SK-N-SH treated with all-trans-retinoic acid at 6 μM for 48 hours (cell line): ENCODE data around the gene FOXJ3.

Source experiments
- ATAC-seq: fragments of 200-7000 bp; cut with Tn5 transposase; 3 replicates; pipeline ENCODE4 v1.9.1; 2020; ENCODE audit warnings: mild to moderate bottlenecking, moderate library complexity
- ARNTL ChIP-seq: fragments of 450-650 bp; formaldehyde crosslinking; IDR thresholded peaks from 2 replicates; pipeline ENCODE4 v1.5.0; 2020; ENCODE audit warnings: low read depth, mild to moderate bottlenecking, moderate library complexity, borderline replicate concordance
- BACH2 ChIP-seq: fragments of 250-450 bp; sonication (Bioruptor Pico); IDR thresholded peaks from 2 replicates; pipeline ENCODE4 v1.9.0; 2021; ENCODE audit warnings: mild to moderate bottlenecking, borderline replicate concordance
- CSDC2 ChIP-seq: fragments of 250-450 bp; sonication (Bioruptor Pico); IDR thresholded peaks from 2 replicates; pipeline ENCODE4 v1.5.0; 2020; ENCODE audit warnings: mild to moderate bottlenecking, moderate library complexity
- ESRRG ChIP-seq: fragments of 250-450 bp; sonication (Bioruptor Pico); IDR thresholded peaks from 2 replicates; pipeline ENCODE4 v1.6.1; 2021; ENCODE audit warnings: mild to moderate bottlenecking
- GLIS3 ChIP-seq: fragments of 250-450 bp; sonication (Bioruptor Pico); IDR thresholded peaks from 2 replicates; pipeline ENCODE4 v1.5.0; 2020; ENCODE audit warnings: mild to moderate bottlenecking, moderate library complexity
- ISL1 ChIP-seq: fragments of 250-450 bp; sonication (Bioruptor Pico); IDR thresholded peaks from 2 replicates; pipeline ENCODE4 v2.1.2; 2022; ENCODE audit warnings: mild to moderate bottlenecking, moderate library complexity
- OSR1 ChIP-seq: fragments of 250-450 bp; sonication (Bioruptor Pico); IDR thresholded peaks from 2 replicates; pipeline ENCODE4 v1.8.0; 2022; ENCODE audit warnings: moderate library complexity, mild to moderate bottlenecking, inconsistent platforms
- PPARA ChIP-seq: fragments of 250-450 bp; sonication (Bioruptor Pico); IDR thresholded peaks from 2 replicates; pipeline ENCODE4 v1.5.0; 2020; ENCODE audit warnings: mild to moderate bottlenecking, borderline replicate concordance
- RARB ChIP-seq: fragments of 250-450 bp; sonication (Bioruptor Pico); IDR thresholded peaks from 2 replicates; pipeline ENCODE4 v1.8.0; 2021; ENCODE audit warnings: mild to moderate bottlenecking, moderate library complexity
- SNAI2 ChIP-seq: fragments of 250-450 bp; sonication (Bioruptor Pico); IDR thresholded peaks from 2 replicates; pipeline ENCODE4 v1.5.0; 2020; ENCODE audit warnings: mild to moderate bottlenecking, moderate library complexity
- TOX ChIP-seq: fragments of 250-450 bp; sonication (Bioruptor Pico); IDR thresholded peaks from 2 replicates; pipeline ENCODE4 v1.8.0; 2021; ENCODE audit warnings: mild to moderate bottlenecking, moderate library complexity, borderline replicate concordance
- ZC3H10 ChIP-seq: fragments of 250-450 bp; sonication (Bioruptor Pico); IDR thresholded peaks from 2 replicates; pipeline ENCODE4 v1.5.1; 2021; ENCODE audit warnings: mild to moderate bottlenecking, moderate library complexity
- ZFP3 ChIP-seq: fragments of 250-450 bp; sonication (Bioruptor Pico); IDR thresholded peaks from 2 replicates; pipeline ENCODE4 v1.5.0; 2020; ENCODE audit warnings: mild to moderate bottlenecking, moderate library complexity
- ZFP30 ChIP-seq: fragments of 450-650 bp; formaldehyde crosslinking; IDR thresholded peaks from 2 replicates; pipeline ENCODE4 v1.5.0; 2022; ENCODE audit warnings: mild to moderate bottlenecking, moderate library complexity
- ZNF565 ChIP-seq: fragments of 450-650 bp; formaldehyde crosslinking; conservative IDR thresholded peaks from 2 replicates; pipeline ENCODE4 v1.5.0; 2020; ENCODE audit warnings: low read depth, mild to moderate bottlenecking, moderate library complexity
- ZNF70 ChIP-seq: fragments of 450-650 bp; formaldehyde crosslinking; IDR thresholded peaks from 2 replicates; pipeline ENCODE4 v1.5.0; 2020; ENCODE audit warnings: mild to moderate bottlenecking, moderate library complexity
- ZNF8 ChIP-seq: fragments of 450-650 bp; formaldehyde crosslinking; IDR thresholded peaks from 2 replicates; pipeline ENCODE4 v1.5.0; 2020; ENCODE audit warnings: mild to moderate bottlenecking, moderate library complexity
- TF ChIP-seq, protein P1 (sequence below): fragments of 250-450 bp; sonication (Bioruptor Pico); IDR thresholded peaks from 2 replicates; pipeline ENCODE4 v1.5.1; 2021; ENCODE audit warnings: mild to moderate bottlenecking, moderate library complexity
- TF ChIP-seq, protein P2 (sequence below): fragments of 250-450 bp; sonication (Bioruptor Pico); IDR thresholded peaks from 2 replicates; pipeline ENCODE4 v1.8.0; 2021; ENCODE audit warnings: low read depth, mild to moderate bottlenecking, moderate library complexity, borderline replicate concordance
- TF ChIP-seq, protein P3 (sequence below): fragments of 250-450 bp; sonication (Bioruptor Pico); IDR thresholded peaks from 2 replicates; pipeline ENCODE4 v1.5.1; 2020; ENCODE audit warnings: low read depth, mild to moderate bottlenecking, moderate library complexity
- TF ChIP-seq, protein P4 (sequence below): fragments of 250-450 bp; sonication (Bioruptor Pico); IDR thresholded peaks from 2 replicates; pipeline ENCODE4 v1.8.0; 2020; ENCODE audit warnings: mild to moderate bottlenecking, moderate library complexity, borderline replicate concordance
- TF ChIP-seq, protein P5 (sequence below): fragments of 250-450 bp; sonication (Bioruptor Pico); IDR thresholded peaks from 2 replicates; pipeline ENCODE4 v1.5.0; 2020; ENCODE audit warnings: mild to moderate bottlenecking, moderate library complexity

Gene FOXJ3

DNA sequence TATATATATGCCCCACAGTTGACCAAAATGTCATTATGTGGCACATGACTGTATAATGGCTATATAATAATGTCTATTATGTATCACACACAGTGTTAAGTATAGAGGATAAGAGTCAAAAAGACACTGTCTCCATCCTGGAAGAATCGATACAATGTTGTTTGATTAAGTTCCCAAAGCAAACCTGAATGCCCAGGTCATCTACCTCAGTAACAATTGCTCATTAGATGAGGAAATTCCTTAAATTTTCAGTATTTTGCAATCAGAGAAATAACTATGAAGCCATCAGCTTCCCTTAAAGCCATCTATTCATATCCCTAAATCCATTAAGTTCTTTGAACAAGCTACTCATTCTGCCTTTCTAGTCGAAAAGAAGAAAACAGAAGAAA lies 10.0 kb downstream of the FOXJ3 start:
- ATAC-seq, result no peak
- TF ChIP-seq, protein P1, sequence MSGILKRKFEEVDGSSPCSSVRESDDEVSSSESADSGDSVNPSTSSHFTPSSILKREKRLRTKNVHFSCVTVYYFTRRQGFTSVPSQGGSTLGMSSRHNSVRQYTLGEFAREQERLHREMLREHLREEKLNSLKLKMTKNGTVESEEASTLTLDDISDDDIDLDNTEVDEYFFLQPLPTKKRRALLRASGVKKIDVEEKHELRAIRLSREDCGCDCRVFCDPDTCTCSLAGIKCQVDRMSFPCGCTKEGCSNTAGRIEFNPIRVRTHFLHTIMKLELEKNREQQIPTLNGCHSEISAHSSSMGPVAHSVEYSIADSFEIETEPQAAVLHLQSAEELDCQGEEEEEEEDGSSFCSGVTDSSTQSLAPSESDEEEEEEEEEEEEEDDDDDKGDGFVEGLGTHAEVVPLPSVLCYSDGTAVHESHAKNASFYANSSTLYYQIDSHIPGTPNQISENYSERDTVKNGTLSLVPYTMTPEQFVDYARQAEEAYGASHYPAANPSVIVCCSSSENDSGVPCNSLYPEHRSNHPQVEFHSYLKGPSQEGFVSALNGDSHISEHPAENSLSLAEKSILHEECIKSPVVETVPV, result no peak
- TF ChIP-seq ZNF565 (no peak), ZFP30 (no peak), ARNTL (CRISPR knock-in tag) (no peak)
- TF ChIP-seq, protein P2, sequence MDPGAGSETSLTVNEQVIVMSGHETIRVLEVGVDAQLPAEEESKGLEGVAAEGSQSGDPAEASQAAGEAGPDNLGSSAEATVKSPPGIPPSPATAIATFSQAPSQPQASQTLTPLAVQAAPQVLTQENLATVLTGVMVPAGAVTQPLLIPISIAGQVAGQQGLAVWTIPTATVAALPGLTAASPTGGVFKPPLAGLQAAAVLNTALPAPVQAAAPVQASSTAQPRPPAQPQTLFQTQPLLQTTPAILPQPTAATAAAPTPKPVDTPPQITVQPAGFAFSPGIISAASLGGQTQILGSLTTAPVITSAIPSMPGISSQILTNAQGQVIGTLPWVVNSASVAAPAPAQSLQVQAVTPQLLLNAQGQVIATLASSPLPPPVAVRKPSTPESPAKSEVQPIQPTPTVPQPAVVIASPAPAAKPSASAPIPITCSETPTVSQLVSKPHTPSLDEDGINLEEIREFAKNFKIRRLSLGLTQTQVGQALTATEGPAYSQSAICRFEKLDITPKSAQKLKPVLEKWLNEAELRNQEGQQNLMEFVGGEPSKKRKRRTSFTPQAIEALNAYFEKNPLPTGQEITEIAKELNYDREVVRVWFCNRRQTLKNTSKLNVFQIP (CRISPR knock-in tag), result no peak
- TF ChIP-seq, all 23 proteins: peak for 0

DNA sequence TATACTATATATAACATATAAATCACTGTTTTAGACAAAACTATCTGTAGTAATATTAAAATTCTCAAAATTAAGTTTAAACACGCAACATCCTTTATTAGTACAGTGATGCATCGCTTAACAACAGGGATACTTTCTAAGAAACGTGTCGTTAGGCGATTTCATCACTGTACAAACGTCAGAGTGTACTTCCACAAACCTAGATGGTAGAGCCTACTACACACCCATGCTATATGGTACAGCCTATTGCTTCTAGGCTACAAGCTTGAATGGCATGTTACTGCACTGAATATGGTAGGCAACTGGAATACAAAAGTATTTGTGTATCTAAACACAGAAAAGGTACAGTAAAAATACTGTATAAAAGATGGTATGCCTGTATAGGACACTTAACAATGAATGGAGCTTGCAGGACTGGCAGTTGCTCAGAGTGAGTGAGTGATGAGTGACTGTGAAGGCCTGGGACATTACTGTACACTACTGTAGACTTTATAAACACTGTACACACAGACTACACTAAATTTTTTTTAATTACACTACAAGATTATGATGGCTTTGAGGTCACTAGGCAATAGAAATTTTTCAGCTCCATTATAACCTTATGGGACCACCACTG lies 10.5 kb downstream of the FOXJ3 start:
- TF ChIP-seq ARNTL (CRISPR knock-in tag) (no peak), PPARA (CRISPR knock-in tag) (no peak), BACH2 (CRISPR knock-in tag) (no peak), ZNF565 (no peak), OSR1 (CRISPR knock-in tag) (no peak), ISL1 (CRISPR knock-in tag) (no peak), GLIS3 (CRISPR knock-in tag) (no peak), CSDC2 (CRISPR knock-in tag) (no peak), ZNF8 (CRISPR knock-in tag) (no peak), TOX (CRISPR knock-in tag) (no peak), ZFP3 (CRISPR knock-in tag) (no peak), ZNF70 (CRISPR knock-in tag) (no peak), ZC3H10 (CRISPR knock-in tag) (no peak)
- TF ChIP-seq, protein P3, sequence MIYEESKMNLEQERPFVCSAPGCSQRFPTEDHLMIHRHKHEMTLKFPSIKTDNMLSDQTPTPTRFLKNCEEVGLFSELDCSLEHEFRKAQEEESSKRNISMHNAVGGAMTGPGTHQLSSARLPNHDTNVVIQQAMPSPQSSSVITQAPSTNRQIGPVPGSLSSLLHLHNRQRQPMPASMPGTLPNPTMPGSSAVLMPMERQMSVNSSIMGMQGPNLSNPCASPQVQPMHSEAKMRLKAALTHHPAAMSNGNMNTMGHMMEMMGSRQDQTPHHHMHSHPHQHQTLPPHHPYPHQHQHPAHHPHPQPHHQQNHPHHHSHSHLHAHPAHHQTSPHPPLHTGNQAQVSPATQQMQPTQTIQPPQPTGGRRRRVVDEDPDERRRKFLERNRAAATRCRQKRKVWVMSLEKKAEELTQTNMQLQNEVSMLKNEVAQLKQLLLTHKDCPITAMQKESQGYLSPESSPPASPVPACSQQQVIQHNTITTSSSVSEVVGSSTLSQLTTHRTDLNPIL (CRISPR knock-in tag), result no peak
- TF ChIP-seq, protein P4, sequence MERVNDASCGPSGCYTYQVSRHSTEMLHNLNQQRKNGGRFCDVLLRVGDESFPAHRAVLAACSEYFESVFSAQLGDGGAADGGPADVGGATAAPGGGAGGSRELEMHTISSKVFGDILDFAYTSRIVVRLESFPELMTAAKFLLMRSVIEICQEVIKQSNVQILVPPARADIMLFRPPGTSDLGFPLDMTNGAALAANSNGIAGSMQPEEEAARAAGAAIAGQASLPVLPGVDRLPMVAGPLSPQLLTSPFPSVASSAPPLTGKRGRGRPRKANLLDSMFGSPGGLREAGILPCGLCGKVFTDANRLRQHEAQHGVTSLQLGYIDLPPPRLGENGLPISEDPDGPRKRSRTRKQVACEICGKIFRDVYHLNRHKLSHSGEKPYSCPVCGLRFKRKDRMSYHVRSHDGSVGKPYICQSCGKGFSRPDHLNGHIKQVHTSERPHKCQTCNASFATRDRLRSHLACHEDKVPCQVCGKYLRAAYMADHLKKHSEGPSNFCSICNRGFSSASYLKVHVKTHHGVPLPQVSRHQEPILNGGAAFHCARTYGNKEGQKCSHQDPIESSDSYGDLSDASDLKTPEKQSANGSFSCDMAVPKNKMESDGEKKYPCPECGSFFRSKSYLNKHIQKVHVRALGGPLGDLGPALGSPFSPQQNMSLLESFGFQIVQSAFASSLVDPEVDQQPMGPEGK (CRISPR knock-in tag), result no peak
- TF ChIP-seq, protein P2 (CRISPR knock-in tag), result no peak
- TF ChIP-seq, protein P1, result no peak
- TF ChIP-seq, all 23 proteins: peak for 0
- no peak for ATAC-seq

DNA sequence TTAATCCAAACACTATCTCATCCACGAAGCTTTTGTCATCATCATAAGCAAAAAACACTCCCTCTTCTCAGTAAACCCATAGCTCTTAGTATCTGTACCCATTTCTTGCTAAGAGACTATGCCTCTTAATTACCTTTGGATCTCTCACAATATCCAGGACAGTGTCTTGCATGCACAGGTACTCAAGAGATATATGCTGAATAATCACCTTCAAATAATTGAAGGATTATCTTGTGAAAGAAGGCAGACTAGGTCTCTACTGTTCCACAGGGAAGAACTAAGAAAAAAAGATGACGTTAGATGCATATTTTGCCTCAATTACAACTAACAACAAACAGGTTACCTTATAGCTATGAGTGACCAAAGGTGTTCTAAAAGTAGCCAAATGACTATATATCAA lies 11.5 kb downstream of the FOXJ3 start:
- no peak for ATAC-seq
- TF ChIP-seq, protein P5, sequence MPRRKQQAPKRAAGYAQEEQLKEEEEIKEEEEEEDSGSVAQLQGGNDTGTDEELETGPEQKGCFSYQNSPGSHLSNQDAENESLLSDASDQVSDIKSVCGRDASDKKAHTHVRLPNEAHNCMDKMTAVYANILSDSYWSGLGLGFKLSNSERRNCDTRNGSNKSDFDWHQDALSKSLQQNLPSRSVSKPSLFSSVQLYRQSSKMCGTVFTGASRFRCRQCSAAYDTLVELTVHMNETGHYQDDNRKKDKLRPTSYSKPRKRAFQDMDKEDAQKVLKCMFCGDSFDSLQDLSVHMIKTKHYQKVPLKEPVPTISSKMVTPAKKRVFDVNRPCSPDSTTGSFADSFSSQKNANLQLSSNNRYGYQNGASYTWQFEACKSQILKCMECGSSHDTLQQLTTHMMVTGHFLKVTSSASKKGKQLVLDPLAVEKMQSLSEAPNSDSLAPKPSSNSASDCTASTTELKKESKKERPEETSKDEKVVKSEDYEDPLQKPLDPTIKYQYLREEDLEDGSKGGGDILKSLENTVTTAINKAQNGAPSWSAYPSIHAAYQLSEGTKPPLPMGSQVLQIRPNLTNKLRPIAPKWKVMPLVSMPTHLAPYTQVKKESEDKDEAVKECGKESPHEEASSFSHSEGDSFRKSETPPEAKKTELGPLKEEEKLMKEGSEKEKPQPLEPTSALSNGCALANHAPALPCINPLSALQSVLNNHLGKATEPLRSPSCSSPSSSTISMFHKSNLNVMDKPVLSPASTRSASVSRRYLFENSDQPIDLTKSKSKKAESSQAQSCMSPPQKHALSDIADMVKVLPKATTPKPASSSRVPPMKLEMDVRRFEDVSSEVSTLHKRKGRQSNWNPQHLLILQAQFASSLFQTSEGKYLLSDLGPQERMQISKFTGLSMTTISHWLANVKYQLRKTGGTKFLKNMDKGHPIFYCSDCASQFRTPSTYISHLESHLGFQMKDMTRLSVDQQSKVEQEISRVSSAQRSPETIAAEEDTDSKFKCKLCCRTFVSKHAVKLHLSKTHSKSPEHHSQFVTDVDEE (CRISPR knock-in tag), result no peak
- TF ChIP-seq ZNF8 (CRISPR knock-in tag), result no peak
- TF ChIP-seq, protein P3 (CRISPR knock-in tag), result no peak
- no peak for TF ChIP-seq RARB
- TF ChIP-seq ZC3H10 (CRISPR knock-in tag), result no peak
- TF ChIP-seq ZFP3 (CRISPR knock-in tag), result no peak
- TF ChIP-seq SNAI2 (CRISPR knock-in tag), result no peak
- no peak for TF ChIP-seq TOX (CRISPR knock-in tag)
- TF ChIP-seq OSR1 (CRISPR knock-in tag), result no peak
- TF ChIP-seq, protein P1, result no peak
- no peak for TF ChIP-seq GLIS3 (CRISPR knock-in tag)
- no peak for TF ChIP-seq ESRRG
